Endothelial cell of umbilical vein (primary cell): ENCODE measurements around the gene TNFRSF21. TPM values are rescaled to one million over a fixed set of nuclear protein-coding genes. Genes with fewer than 3 reads are reported as not detected.

Source experiments
- BruUV-seq: library from RNA; stranded (reverse); fragments of 400-500 nt; replicated peaks from 2 replicates; lab custom pipeline; 2021; lab: Mats Ljungman, UMichigan
- CTCF ChIA-PET: fragments of 300-600, 350-600 bp; sonication (Branson Sonifier 250); formaldehyde crosslinking; loops from one replicate; lab custom pipeline; 2021; ENCODE audit warnings: antibody characterized with exemption, inconsistent platforms; lab: Charles Lee
- POLR2A ChIA-PET: fragments of 300-600, 350-600 bp; sonication (Branson Sonifier 250); formaldehyde crosslinking; loops from one replicate; lab custom pipeline; 2021; ENCODE audit warnings: antibody characterized with exemption, inconsistent platforms; lab: Charles Lee
- DNase-seq: peaks from one replicate; pipeline ENCODE4 v3.0.0-alpha.2; 2011; ENCODE audit warnings: low read depth, low spot score
- FAIRE-seq: peaks from 2 replicates; lab custom pipeline; 2011; peaks lifted over from hg19 to GRCh38; lab: Jason Lieb, UNC
- H2AFZ ChIP-seq: 2 replicates; pipeline ENCODE4 v1.6.0; 2012; ENCODE audit warnings: low read depth, low read length, control low read depth, inconsistent platforms
- H3K27ac ChIP-seq: 2 replicates; pipeline ENCODE4 v1.5.1; 2011; ENCODE audit warnings: low read depth, mild to moderate bottlenecking, control low read depth, low read length, moderate library complexity; ENCODE audit not compliant: insufficient read depth
- H3K27me3 ChIP-seq, 2 experiments: 2 replicates each; pipeline versions ENCODE4 v1.6.0 to v1.6.1; 2011; ENCODE audit warnings: low read length in 2 of 2, mixed read lengths in 1 of 2; ENCODE audit not compliant: control insufficient read depth in 2 of 2, insufficient read depth in 2 of 2
- H3K36me3 ChIP-seq, 2 experiments: 2 replicates in 1 of 2; 3 replicates in 1 of 2; pipeline ENCODE4 v1.5.1; 2011; ENCODE audit warnings: low read length in 2 of 2, mild to moderate bottlenecking in 1 of 2, moderate library complexity in 1 of 2; ENCODE audit not compliant: control insufficient read depth in 2 of 2, insufficient read depth in 2 of 2; ENCODE audit errors: extremely low read depth in 1 of 2
- H3K4me1 ChIP-seq: 3 replicates; pipeline ENCODE4 v1.5.1; 2011; ENCODE audit warnings: mild to moderate bottlenecking, low read length; ENCODE audit not compliant: control insufficient read depth, insufficient read depth; ENCODE audit errors: extremely low read depth
- H3K4me2 ChIP-seq: 2 replicates; pipeline ENCODE4 v1.6.1; 2011; ENCODE audit warnings: low read length, control low read depth, mixed read lengths; ENCODE audit not compliant: insufficient read depth
- H3K4me3 ChIP-seq, 3 experiments: fragments of 200-600 bp in 1 of 3; sonication (generic), shearing (Covaris generic) in 1 of 3; replicated peaks in 1 of 3; 2 replicates each; pipeline ENCODE4 v1.5.1; 2011 to 2016; ENCODE audit warnings: control low read depth in 3 of 3, low read length in 3 of 3, mild to moderate bottlenecking in 2 of 3, inconsistent platforms in 1 of 3, low read depth in 1 of 3, moderate library complexity in 1 of 3; ENCODE audit not compliant: insufficient read depth in 1 of 3
- H3K79me2 ChIP-seq: 2 replicates; pipeline ENCODE4 v1.6.0; 2012; ENCODE audit warnings: low read length, inconsistent platforms; ENCODE audit not compliant: control insufficient read depth, insufficient read depth
- H3K9ac ChIP-seq: replicated peaks from 2 replicates; pipeline ENCODE3; 2011; ENCODE audit warnings: low read length, control low read depth; ENCODE audit not compliant: insufficient read depth; ENCODE audit errors: extremely low read depth
- H3K9me1 ChIP-seq: replicated peaks from 3 replicates; pipeline ENCODE4 v1.6.0; 2011; ENCODE audit warnings: mild to moderate bottlenecking, low read length; ENCODE audit not compliant: control insufficient read depth, insufficient read depth; ENCODE audit errors: extremely low read depth
- H3K9me3 ChIP-seq: replicated peaks from 2 replicates; pipeline ENCODE4 v1.5.1; 2012; ENCODE audit warnings: low read length, inconsistent platforms; ENCODE audit not compliant: control insufficient read depth, insufficient read depth
- H4K20me1 ChIP-seq: replicated peaks from 2 replicates; pipeline ENCODE3; 2011; ENCODE audit warnings: mild to moderate bottlenecking, low read length; ENCODE audit not compliant: control insufficient read depth, insufficient read depth; ENCODE audit errors: extremely low read depth
- CTCF ChIP-seq, 2 donors: IDR thresholded peaks; 1 replicate in 1 of 2; 2 replicates in 1 of 2; pipeline ENCODE4 v1.5.1; 2011; ENCODE audit warnings: low read length in 2 of 2, mild to moderate bottlenecking in 2 of 2, moderate library complexity in 2 of 2, control low read depth in 1 of 2, inconsistent platforms in 1 of 2, low read depth in 1 of 2; ENCODE audit not compliant: insufficient read depth in 1 of 2; ENCODE audit errors: extremely low read depth in 1 of 2
- EZH2 ChIP-seq: IDR thresholded peaks from 2 replicates; pipeline ENCODE4 v1.6.1; 2012; ENCODE audit warnings: borderline replicate concordance, low read depth, mild to moderate bottlenecking, moderate library complexity, low read length, inconsistent platforms; ENCODE audit not compliant: severe bottlenecking
- FOS ChIP-seq: IDR thresholded peaks from 2 replicates; pipeline ENCODE4 v1.6.1; 2011; ENCODE audit warnings: mild to moderate bottlenecking, low read length, moderate library complexity, borderline replicate concordance; ENCODE audit not compliant: insufficient read depth
- GATA2 ChIP-seq: IDR thresholded peaks from 2 replicates; pipeline ENCODE4 v1.7.0; 2011; ENCODE audit warnings: low read depth, mild to moderate bottlenecking, moderate library complexity, mixed read lengths, low read length; ENCODE audit not compliant: insufficient read length, insufficient read depth
- JUN ChIP-seq: IDR thresholded peaks from 2 replicates; pipeline ENCODE4 v1.6.1; 2011; ENCODE audit warnings: borderline replicate concordance, low read depth; ENCODE audit not compliant: insufficient read length, insufficient read depth
- MAX ChIP-seq: IDR thresholded peaks from 2 replicates; pipeline ENCODE4 v1.6.1; 2011; ENCODE audit not compliant: insufficient read depth, insufficient read length
- MYC ChIP-seq: IDR thresholded peaks from one replicate; pipeline ENCODE4 v1.6.1; 2011; ENCODE audit warnings: mild to moderate bottlenecking, low read depth, low read length
- POLR2A ChIP-seq: IDR thresholded peaks from 2 replicates; pipeline ENCODE4 v1.6.1; 2012; ENCODE audit warnings: low read depth, mild to moderate bottlenecking, control low read depth, low read length
- POLR2AphosphoS5 ChIP-seq: IDR thresholded peaks from 2 replicates; pipeline ENCODE4 v1.6.1; 2012; ENCODE audit warnings: low read depth, mild to moderate bottlenecking, control low read depth, low read length, moderate library complexity; ENCODE audit not compliant: insufficient read depth
- dilution Hi-C: fragments of 300-500 bp; cut with MboI; formaldehyde crosslinking; loops from one replicate; pipeline ENCODE4 v1.15.0; 2019; ENCODE audit warnings: low sequenced_read_pairs; ENCODE audit not compliant: extremely low pct_ligation_motif_present
- intact Hi-C: fragments of 100-400 bp; cut with micrococcal nuclease; formaldehyde crosslinking; loops from one replicate; pipeline ENCODE4 v1.10.0; 2022
- polyA plus RNA-seq, 4 experiments: library from polyadenylated mRNA; depleted of rRNA in 3 of 4; stranded (reverse) in 3 of 4; unstranded in 1 of 4; fragments of >200 nt; gene quantifications; 2 replicates each; pipeline versions ENCODE4 v1.2.1 to v1.2.3, GENCODE V29; 2011 to 2012; ENCODE audit warnings: missing spikeins in 1 of 4
- total RNA-seq: library from RNA; stranded (reverse); gene quantifications from 2 replicates; pipeline ENCODE4 v1.2.3, GENCODE V29; 2021

TNFRSF21 gene
- total and polyA plus RNA-seq, 2 donors (not counting 3 experiments of a cell fraction or from before 2014, with no cell fraction given) = 26.0 to 40.6 TPM

DNA sequence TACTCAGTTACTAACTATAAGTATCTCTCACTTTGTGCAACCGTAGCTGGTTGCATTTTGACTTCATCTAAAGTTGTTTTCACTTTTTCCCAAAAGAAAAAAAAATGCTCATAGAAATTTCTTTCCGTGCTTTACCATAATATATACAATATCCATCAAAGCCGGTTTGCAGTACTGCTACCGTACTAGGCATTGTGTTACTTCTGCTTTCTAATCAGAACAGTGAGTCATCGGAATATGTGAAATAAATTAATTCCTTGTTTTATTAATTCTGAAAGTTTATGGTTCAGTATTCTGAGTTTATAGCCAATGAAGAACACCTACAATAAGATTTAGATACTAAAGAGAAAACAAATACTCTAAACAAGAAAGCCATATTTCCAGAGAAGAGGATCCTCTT is 72.5 kb downstream of the TNFRSF21 start:
- Histone ChIP-seq H2AFZ (no peak overlapping the region), H3K27me3 (no peaks in the 10 kb centered on the region), H3K9ac (no peak overlapping the region), H3K4me1 (peaks cover 5% of the 10 kb centered on the region), H3K79me2 (no peaks in the 10 kb centered on the region), H3K36me3 (peaks cover 0 to 12% of the 10 kb centered on the region in 2 experiments), H3K4me2 (no peak overlapping the region), H3K9me3 (no peaks in the 10 kb centered on the region), H3K9me1 (no peaks in the 10 kb centered on the region), H3K27ac (no peak overlapping the region), H4K20me1 (no peaks in the 10 kb centered on the region), H3K4me3 (no peak overlapping the region)
- dilution Hi-C loops = loop anchor here (25.0 kb wide), 1 partner anchor 150 kb away; no protein-coding TSS in a partner anchor
- intact Hi-C loops = no loop called here
- FAIRE-seq (no peak), DNase-seq (no peak)
- CTCF ChIA-PET = no interaction called here
- POLR2A ChIA-PET = no interaction called here
- no peak for TF ChIP-seq POLR2AphosphoS5
- TF ChIP-seq JUN = no peak
- no peak for TF ChIP-seq MYC
- TF ChIP-seq FOS = no peak
- TF ChIP-seq MAX = no peak
- no peak for TF ChIP-seq CTCF (IDR thresholded peaks at IDR 0.05; ENCODE audit: extremely low read depth in 1 of 2, insufficient read depth in 1 of 2, low read depth in 1 of 2, low read length in 2 of 2)
- no peak for TF ChIP-seq GATA2
- TF ChIP-seq POLR2A = no peak
- TF ChIP-seq EZH2 = no peak
- BruUV-seq = no TSS peak
